Endothelial cell of umbilical vein (primary cell): ENCODE data around the gene LHX3. TPM values are rescaled to one million over a fixed set of nuclear protein-coding genes. Genes with fewer than 3 reads are reported as not detected.

Experiments used
- BruUV-seq: library from RNA; stranded (reverse); fragments of 400-500 nt; replicated peaks from 2 replicates; lab custom pipeline; 2021; lab: Mats Ljungman, UMichigan
- CTCF ChIA-PET: fragments of 300-600, 350-600 bp; sonication (Branson Sonifier 250); formaldehyde crosslinking; loops from one replicate; lab custom pipeline; 2021; ENCODE audit warnings: antibody characterized with exemption, inconsistent platforms; lab: Charles Lee
- POLR2A ChIA-PET: fragments of 300-600, 350-600 bp; sonication (Branson Sonifier 250); formaldehyde crosslinking; loops from one replicate; lab custom pipeline; 2021; ENCODE audit warnings: antibody characterized with exemption, inconsistent platforms; lab: Charles Lee
- DNase-seq: peaks from one replicate; pipeline ENCODE4 v3.0.0-alpha.2; 2011; ENCODE audit warnings: low read depth, low spot score
- FAIRE-seq: peaks from 2 replicates; lab custom pipeline; 2011; peaks lifted over from hg19 to GRCh38; lab: Jason Lieb, UNC
- H2AFZ ChIP-seq: 2 replicates; pipeline ENCODE4 v1.6.0; 2012; ENCODE audit warnings: low read depth, low read length, control low read depth, inconsistent platforms
- H3K27ac ChIP-seq: 2 replicates; pipeline ENCODE4 v1.5.1; 2011; ENCODE audit warnings: low read depth, mild to moderate bottlenecking, control low read depth, low read length, moderate library complexity; ENCODE audit not compliant: insufficient read depth
- H3K27me3 ChIP-seq, 2 experiments: 2 replicates each; pipeline versions ENCODE4 v1.6.0 to v1.6.1; 2011; ENCODE audit warnings: low read length in 2 of 2, mixed read lengths in 1 of 2; ENCODE audit not compliant: control insufficient read depth in 2 of 2, insufficient read depth in 2 of 2
- H3K36me3 ChIP-seq, 2 experiments: 2 replicates in 1 of 2; 3 replicates in 1 of 2; pipeline ENCODE4 v1.5.1; 2011; ENCODE audit warnings: low read length in 2 of 2, mild to moderate bottlenecking in 1 of 2, moderate library complexity in 1 of 2; ENCODE audit not compliant: control insufficient read depth in 2 of 2, insufficient read depth in 2 of 2; ENCODE audit errors: extremely low read depth in 1 of 2
- H3K4me1 ChIP-seq: 3 replicates; pipeline ENCODE4 v1.5.1; 2011; ENCODE audit warnings: mild to moderate bottlenecking, low read length; ENCODE audit not compliant: control insufficient read depth, insufficient read depth; ENCODE audit errors: extremely low read depth
- H3K4me2 ChIP-seq: 2 replicates; pipeline ENCODE4 v1.6.1; 2011; ENCODE audit warnings: low read length, control low read depth, mixed read lengths; ENCODE audit not compliant: insufficient read depth
- H3K4me3 ChIP-seq, 3 experiments: fragments of 200-600 bp in 1 of 3; sonication (generic), shearing (Covaris generic) in 1 of 3; replicated peaks in 1 of 3; 2 replicates each; pipeline ENCODE4 v1.5.1; 2011 to 2016; ENCODE audit warnings: control low read depth in 3 of 3, low read length in 3 of 3, mild to moderate bottlenecking in 2 of 3, inconsistent platforms in 1 of 3, low read depth in 1 of 3, moderate library complexity in 1 of 3; ENCODE audit not compliant: insufficient read depth in 1 of 3
- H3K79me2 ChIP-seq: 2 replicates; pipeline ENCODE4 v1.6.0; 2012; ENCODE audit warnings: low read length, inconsistent platforms; ENCODE audit not compliant: control insufficient read depth, insufficient read depth
- H3K9ac ChIP-seq: replicated peaks from 2 replicates; pipeline ENCODE3; 2011; ENCODE audit warnings: low read length, control low read depth; ENCODE audit not compliant: insufficient read depth; ENCODE audit errors: extremely low read depth
- H3K9me1 ChIP-seq: replicated peaks from 3 replicates; pipeline ENCODE4 v1.6.0; 2011; ENCODE audit warnings: mild to moderate bottlenecking, low read length; ENCODE audit not compliant: control insufficient read depth, insufficient read depth; ENCODE audit errors: extremely low read depth
- H3K9me3 ChIP-seq: replicated peaks from 2 replicates; pipeline ENCODE4 v1.5.1; 2012; ENCODE audit warnings: low read length, inconsistent platforms; ENCODE audit not compliant: control insufficient read depth, insufficient read depth
- H4K20me1 ChIP-seq: replicated peaks from 2 replicates; pipeline ENCODE3; 2011; ENCODE audit warnings: mild to moderate bottlenecking, low read length; ENCODE audit not compliant: control insufficient read depth, insufficient read depth; ENCODE audit errors: extremely low read depth
- CTCF ChIP-seq, 2 donors: IDR thresholded peaks; 1 replicate in 1 of 2; 2 replicates in 1 of 2; pipeline ENCODE4 v1.5.1; 2011; ENCODE audit warnings: low read length in 2 of 2, mild to moderate bottlenecking in 2 of 2, moderate library complexity in 2 of 2, control low read depth in 1 of 2, inconsistent platforms in 1 of 2, low read depth in 1 of 2; ENCODE audit not compliant: insufficient read depth in 1 of 2; ENCODE audit errors: extremely low read depth in 1 of 2
- EZH2 ChIP-seq: IDR thresholded peaks from 2 replicates; pipeline ENCODE4 v1.6.1; 2012; ENCODE audit warnings: borderline replicate concordance, low read depth, mild to moderate bottlenecking, moderate library complexity, low read length, inconsistent platforms; ENCODE audit not compliant: severe bottlenecking
- FOS ChIP-seq: IDR thresholded peaks from 2 replicates; pipeline ENCODE4 v1.6.1; 2011; ENCODE audit warnings: mild to moderate bottlenecking, low read length, moderate library complexity, borderline replicate concordance; ENCODE audit not compliant: insufficient read depth
- GATA2 ChIP-seq: IDR thresholded peaks from 2 replicates; pipeline ENCODE4 v1.7.0; 2011; ENCODE audit warnings: low read depth, mild to moderate bottlenecking, moderate library complexity, mixed read lengths, low read length; ENCODE audit not compliant: insufficient read length, insufficient read depth
- POLR2A ChIP-seq: IDR thresholded peaks from 2 replicates; pipeline ENCODE4 v1.6.1; 2012; ENCODE audit warnings: low read depth, mild to moderate bottlenecking, control low read depth, low read length
- dilution Hi-C: fragments of 300-500 bp; cut with MboI; formaldehyde crosslinking; loops from one replicate; pipeline ENCODE4 v1.15.0; 2019; ENCODE audit warnings: low sequenced_read_pairs; ENCODE audit not compliant: extremely low pct_ligation_motif_present
- intact Hi-C: fragments of 100-400 bp; cut with micrococcal nuclease; formaldehyde crosslinking; loops from one replicate; pipeline ENCODE4 v1.10.0; 2022
- polyA plus RNA-seq, 4 experiments: library from polyadenylated mRNA; depleted of rRNA in 3 of 4; stranded (reverse) in 3 of 4; unstranded in 1 of 4; fragments of >200 nt; gene quantifications; 2 replicates each; pipeline versions ENCODE4 v1.2.1 to v1.2.3, GENCODE V29; 2011 to 2012; ENCODE audit warnings: missing spikeins in 1 of 4
- total RNA-seq: library from RNA; stranded (reverse); gene quantifications from 2 replicates; pipeline ENCODE4 v1.2.3, GENCODE V29; 2021

The LHX3 gene
- total and polyA plus RNA-seq, 2 donors (not counting 3 experiments of a cell fraction or from before 2014, with no cell fraction given): not detected

- ChIA-PET POLR2A (no interaction called here), CTCF (interaction anchor here (1.2 to 1.5 kb wide), 3 partner anchors 16 to 64 kb away, joined by 3 to 5 read pairs (median 3); no protein-coding TSS in a partner anchor)
- peaks cover 11 to 19% of the 10 kb centered on the region in 2 experiments for H3K27me3 ChIP-seq
- no TSS peak for BruUV-seq
- no peak overlapping the region for H3K4me3 ChIP-seq
- DNase-seq: no peak
- FAIRE-seq: no peak
- no peak overlapping the region for H3K4me2 ChIP-seq
- H3K27ac ChIP-seq: no peak overlapping the region
- no peaks in the 10 kb centered on the region for H3K79me2 ChIP-seq
- TF ChIP-seq FOS (no peak), GATA2 (no peak), CTCF (IDR thresholded peaks at IDR 0.05; ENCODE audit: extremely low read depth in 1 of 2, insufficient read depth in 1 of 2, low read depth in 1 of 2, low read length in 2 of 2) (no peak), EZH2 (no peak), POLR2A (no peak)
- H3K36me3 ChIP-seq: no peaks in the 10 kb centered on the region
- no peaks in the 10 kb centered on the region for H3K4me1 ChIP-seq
- no peaks in the 10 kb centered on the region for H3K9me3 ChIP-seq
- dilution Hi-C loops: no loop called here
- no peaks in the 10 kb centered on the region for H4K20me1 ChIP-seq
- intact Hi-C loops: no loop called here
- no peaks in the 10 kb centered on the region for H3K9me1 ChIP-seq
- H3K9ac ChIP-seq: no peak overlapping the region
- H2AFZ ChIP-seq: no peak overlapping the region
Measured at GRCh38 chr9:136186386-136186785, 18.5 kb downstream of the LHX3 start.
